Kasumi-1 (cell line): ENCODE measurements around the gene PPP4R2.
"Not testable (repeated sequence)": the region's sequence is repeated elsewhere in the genome, so short reads cannot be mapped to it uniquely, and the experiment has no call there.

Source experiments
- DNase-seq, 2 experiments: peaks; one replicate each; lab custom pipeline; 2025; lab: John Stamatoyannopoulos, UW

The PPP4R2 gene

DNA sequence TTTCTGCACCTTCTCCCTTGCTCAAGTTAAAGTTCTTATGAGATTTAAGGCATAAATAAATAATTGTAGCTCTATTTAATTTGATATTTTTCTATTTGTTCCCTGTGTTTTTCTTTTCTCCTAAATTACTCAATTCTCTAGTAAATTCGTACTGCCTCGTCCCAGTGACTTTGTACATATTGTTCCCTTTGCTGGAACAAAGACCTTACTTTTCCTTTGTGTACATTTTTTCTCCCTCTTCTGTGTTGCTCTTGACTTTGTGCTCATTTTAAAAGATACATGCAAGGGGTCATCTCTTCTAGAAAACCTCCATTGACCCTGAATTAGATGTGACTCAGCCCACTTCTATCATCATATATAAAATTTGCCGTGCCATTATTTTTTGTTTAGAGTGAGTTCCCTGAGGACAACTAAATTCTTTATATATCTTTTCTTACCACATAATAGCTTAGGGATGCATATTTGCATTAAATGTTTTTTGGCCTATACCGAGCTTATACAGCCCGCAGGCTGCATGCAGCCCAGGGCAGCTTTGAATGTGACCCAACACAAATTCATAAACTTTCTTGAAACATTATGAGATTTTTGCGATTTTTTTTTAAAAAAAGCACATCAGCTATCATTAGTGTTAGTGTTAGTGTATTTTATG is 29.6 kb downstream of the PPP4R2 start:
- DNase-seq: no peak

DNA sequence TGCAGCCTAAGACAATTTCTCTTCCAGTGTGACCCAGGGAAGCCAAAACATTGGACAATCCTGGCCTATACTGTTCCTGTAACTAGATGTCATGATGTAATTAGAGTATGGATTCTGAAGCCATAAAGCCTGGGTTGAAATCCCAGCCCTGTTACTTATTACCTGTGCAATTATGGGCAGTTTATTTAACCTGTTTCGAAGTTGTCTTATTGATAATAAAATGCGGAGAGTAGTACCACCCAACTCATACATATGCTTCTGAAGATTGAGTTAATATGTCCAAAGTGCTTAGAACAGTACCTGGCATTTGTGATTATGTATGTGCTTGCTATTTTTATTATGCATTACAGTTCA is 30.1 kb downstream of the PPP4R2 start:
- no peak for DNase-seq

- DNase-seq: no peak
Measured at GRCh38 chr3:73028803-73029202, 32.2 kb downstream of the PPP4R2 start.

DNA sequence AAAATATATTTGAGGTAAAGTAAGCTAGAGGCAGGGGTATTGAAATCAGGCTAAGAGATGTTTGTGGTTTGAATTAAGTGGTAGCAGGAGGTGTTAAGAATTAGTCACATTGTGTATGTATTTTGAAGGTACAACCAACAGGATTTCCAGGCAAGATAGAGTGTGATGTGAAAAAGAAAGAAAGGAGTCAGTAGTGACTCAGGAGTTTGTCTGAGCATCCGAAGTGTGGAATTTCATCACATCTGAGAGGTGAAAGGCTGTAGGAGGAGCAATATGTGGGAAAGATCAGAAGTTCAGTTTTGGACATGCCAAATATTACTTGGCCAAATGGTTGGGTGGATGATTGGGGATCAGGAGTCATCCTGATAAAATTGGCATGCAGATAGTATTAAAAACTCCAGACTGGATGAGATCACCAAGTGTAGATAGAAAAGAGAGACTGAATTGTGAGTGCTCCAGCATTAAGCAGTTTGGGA is 32.7 kb downstream of the PPP4R2 start:
- DNase-seq: no peak

DNA sequence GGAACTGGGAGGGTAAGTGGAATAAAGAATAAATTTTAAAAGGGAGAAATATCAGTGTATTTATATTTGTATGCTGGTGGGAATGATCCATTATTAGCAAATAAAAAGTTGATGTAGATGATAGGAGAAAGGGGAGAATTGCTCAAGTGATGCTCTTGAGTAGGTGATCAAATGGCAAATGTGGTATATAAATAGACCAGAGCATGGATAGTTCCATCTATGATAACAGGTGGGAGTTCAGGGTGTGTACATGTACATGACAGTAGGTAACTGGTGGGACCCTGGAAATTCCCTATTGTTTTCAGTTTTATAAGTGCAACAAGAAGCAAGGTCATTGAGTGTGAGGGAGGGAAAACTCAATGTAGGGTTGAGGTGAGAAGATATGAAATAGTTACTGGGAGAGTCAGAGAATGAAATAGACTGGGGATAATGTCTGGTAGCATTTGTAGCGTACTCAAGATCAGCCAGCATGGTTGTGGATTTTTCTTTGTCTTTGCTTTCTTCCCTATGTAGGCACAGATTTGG is 33.5 kb downstream of the PPP4R2 start:
- no peak for DNase-seq

- no peak for DNase-seq
Measured at GRCh38 chr3:73031573-73032103, 35.0 kb downstream of the PPP4R2 start.

- no peak for DNase-seq
Measured at GRCh38 chr3:73036694-73037591, 40.3 kb downstream of the PPP4R2 start.

DNA sequence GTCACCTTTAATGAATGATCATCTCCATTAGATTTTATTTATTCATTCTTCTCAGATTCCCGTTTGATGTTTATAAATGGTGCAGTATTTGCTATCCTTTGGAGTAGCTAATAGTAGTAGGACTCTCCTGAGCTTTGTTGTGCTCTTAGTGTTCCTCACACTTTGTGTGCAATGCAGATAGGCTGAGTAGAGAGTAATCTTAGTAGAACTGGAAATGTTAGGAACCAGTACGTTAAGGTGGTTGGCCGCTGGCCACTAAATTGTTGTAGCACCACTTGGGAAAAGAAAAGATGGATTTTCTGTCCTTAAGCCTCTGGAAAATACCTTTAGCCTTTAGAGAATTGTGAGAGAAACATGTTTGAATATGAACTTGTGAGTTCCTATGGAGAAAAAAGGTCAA is 44.9 kb downstream of the PPP4R2 start:
- no peak for DNase-seq

GRCh38 chr3:73043414-73043813 is 46.8 kb downstream of the PPP4R2 start:
- no peak for DNase-seq

DNA sequence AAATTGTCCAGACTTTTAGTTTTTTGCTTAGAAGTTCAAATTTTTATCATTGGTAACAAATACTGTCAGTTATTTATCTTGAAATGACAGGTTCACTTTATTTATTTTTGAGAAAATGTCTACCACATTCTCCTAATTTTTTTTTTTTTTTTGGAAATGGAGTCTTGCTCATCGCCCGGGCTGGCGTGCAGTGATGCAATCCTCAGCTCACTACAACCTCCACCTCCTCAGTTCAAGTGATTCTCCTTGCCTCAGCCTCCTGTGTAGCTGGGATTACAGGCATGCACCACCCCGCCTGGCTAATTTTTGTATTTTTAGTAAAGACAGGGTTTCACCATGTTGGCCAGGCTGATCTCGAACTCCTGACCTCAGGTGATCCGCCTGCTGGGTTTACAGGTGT is 48.8 kb downstream of the PPP4R2 start:
- no peak for DNase-seq

DNA sequence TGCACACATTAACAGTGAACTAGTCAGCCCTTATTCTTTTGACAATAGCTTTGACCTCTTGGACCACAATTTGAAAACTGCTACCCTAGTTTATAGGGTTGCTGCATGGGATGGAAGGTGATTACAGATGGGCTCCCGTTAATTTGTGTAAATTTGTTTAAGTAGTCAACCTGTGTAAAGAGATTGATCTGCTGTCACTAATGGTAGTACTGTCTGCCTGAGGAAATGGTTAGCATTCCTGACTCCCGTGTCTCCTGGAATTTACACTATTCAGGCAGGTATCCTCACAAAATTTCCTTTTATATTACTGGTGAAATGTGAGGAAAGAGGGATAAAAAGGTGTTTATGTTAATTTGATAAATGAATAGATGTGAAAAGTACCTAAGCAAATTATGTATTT is 49.6 kb downstream of the PPP4R2 start:
- DNase-seq: no peak

DNA sequence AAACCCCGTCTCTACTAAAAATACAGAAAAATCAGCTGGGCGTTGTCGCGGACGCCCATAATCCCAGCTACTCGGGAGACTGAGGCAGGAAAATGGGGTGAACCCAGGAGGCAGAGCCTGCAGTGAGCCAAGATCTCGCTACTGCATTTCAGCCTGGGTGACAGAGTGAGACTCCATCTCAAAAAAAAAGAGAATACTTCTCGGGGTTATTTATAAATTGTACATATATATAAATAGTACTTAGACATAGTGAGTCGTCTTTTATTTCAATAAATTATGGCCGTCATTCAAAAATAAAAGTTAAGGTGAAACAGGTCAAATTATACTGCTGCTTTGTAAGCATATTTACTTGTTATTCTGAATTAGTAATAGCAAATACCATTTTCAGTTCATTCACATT is 52.7 kb downstream of the PPP4R2 start:
- no peak for DNase-seq

DNA sequence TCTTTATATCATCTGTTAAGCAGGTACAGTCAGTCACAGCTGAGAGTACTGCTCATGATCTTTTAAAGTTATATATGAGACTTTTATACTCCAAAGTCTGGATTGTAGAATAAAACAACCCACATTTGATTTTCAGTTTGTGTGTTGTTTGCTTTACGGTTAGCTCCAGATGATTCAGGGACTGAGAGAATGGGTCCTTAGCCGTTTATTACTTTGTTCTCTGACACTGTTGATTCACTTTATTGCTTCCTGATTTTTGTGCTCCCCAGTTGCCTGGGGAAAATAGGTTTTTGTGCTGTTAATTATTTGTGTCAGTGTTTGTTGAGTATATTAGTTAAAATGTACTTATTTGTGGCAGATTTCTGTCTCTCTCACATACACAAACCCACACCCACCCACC is 56.2 kb downstream of the PPP4R2 start:
- DNase-seq: no peak

DNA sequence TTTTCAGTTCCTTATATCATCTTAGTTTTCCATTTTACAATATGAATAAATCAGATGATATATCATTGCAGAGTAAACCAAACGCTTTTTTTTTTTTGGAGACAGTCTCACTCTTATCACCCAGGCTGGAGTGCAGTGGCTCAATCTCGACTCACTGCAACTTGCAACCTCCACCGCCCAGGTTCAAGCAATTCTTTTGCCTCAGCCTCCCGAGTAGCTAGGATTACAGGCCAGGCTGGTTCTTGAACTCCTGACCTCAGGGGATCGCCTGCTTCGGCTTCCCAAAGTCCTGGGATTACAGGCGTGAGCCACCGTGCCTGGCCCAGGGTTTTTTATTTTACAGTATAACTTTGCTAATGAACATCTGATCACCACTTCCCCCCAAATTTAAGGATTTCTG is 59.0 kb downstream of the PPP4R2 start:
- DNase-seq: no peak

DNA sequence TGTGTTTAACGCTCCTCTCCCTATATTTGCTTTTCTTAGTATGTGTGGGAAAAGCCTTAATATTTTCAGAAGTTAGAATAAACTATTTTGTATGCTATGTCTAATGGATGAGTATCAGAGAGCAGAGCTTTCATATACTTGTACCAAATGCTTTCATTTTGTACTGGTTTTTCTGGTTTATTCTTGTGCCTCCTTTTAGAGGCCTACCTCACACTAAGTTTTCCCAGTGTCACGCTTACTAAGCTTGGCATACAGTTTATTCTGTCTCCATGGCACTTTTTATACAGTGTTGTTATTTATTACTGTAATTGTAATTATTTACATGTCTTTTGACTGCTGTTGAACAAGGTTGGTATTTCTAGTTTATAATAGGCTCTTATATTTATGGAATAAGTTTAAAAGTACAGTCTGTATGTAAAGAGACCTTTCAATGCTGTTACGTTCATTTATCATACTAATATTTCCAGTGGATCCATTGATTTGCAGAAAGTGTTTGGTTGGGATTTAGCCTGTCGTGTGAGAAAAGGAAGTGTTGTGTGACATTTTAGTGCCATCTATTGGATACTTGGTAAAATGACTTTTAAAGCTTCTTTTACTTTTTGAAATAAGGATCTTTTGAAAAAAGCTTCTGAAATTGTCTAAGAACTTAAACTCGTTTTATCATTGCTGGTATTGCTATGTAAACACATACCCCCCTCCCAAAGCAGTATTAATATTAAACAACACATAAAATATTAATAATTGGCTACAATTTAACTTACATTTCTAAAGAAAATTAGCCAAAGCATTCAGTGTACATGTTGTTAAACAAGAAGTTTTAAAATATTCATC is 59.6 kb downstream of the PPP4R2 start:
- peak; percentile 67 to 84 for DNase-seq

DNA sequence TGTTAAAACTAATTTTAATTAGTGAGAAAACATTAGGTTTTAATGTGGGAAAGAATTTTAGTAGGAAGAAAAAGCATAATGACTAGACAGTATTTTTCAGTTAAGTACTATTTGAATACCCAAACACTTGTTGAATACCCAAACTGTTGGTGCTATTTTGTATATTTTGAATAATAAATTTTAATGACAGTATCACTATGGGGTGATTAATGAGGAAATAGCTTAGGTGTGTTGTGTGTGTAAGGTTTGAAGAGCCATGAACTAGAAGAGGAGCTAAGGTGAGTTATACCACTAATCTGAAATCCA is 60.2 kb downstream of the PPP4R2 start:
- DNase-seq: no peak

- DNase-seq: no peak
Measured at GRCh38 chr3:73060302-73060723, 63.7 kb downstream of the PPP4R2 start.

- no peak for DNase-seq
Measured at GRCh38 chr3:73061416-73061815, 64.8 kb downstream of the PPP4R2 start, which contains the start of gene EBLN2. Gene EBLN2, plus strand, starts transcription at chr3:73061659. Its CDS starts 423 bp downstream, at chr3:73062082.

- DNase-seq: not testable (repeated sequence)
Measured at GRCh38 chr3:73066243-73066642, 69.6 kb downstream of the PPP4R2 start.

- DNase-seq: no peak
Measured at GRCh38 chr3:73068419-73068818, 71.8 kb downstream of the PPP4R2 start.

- DNase-seq: no peak
Measured at GRCh38 chr3:73069187-73069586, 72.6 kb downstream of the PPP4R2 start.
